ENCODE measurements around the gene THBD. TPM values are rescaled to one million over a fixed set of nuclear protein-coding genes. Genes with fewer than 3 reads are reported as not detected.
A peak's percentile ranks its signal among the peaks of the same experiment; 100 is the strongest.

The THBD gene
- polyA plus RNA-seq, 3 donors, result 7.4 to 194 (median 30.2) TPM

GRCh38 chr20:23031346-23031745 lies 18.1 kb downstream of the THBD start:
- Histone ChIP-seq H3K27ac (ENCODE audit: low read depth in 1 of 2, low read length in 2 of 2) (no peak overlapping the region), H2AFZ (ENCODE audit: insufficient read depth, low read depth, low read length, poor library complexity, severe bottlenecking) (no peak overlapping the region), H3K79me2 (ENCODE audit: insufficient read depth, low read length) (no peaks in the 10 kb centered on the region), H3K9ac (ENCODE audit: insufficient read depth, low read length, poor library complexity, severe bottlenecking) (no peak overlapping the region), H3K9me3 (replicated peaks in 1 of 2; ENCODE audit: control insufficient read depth in 1 of 2, insufficient read depth in 1 of 2, low read length in 2 of 2) (no peaks in the 10 kb centered on the region), H4K20me1 (ENCODE audit: insufficient read depth, low read length) (no peaks in the 10 kb centered on the region), H3K4me1 (ENCODE audit: control insufficient read depth in 1 of 2, insufficient read depth in 2 of 2, low read length in 2 of 2) (peaks cover 32 to 53% of the 10 kb centered on the region in 2 donors), H3K27me3 (ENCODE audit: control insufficient read depth in 2 of 2, insufficient read depth in 2 of 2, low read length in 2 of 2) (peaks cover 3 to 21% of the 10 kb centered on the region in 2 donors), H3K4me2 (replicated peaks; ENCODE audit: extremely low read depth, low read length, poor library complexity, severe bottlenecking) (no peak overlapping the region), H3K4me3 (replicated peaks in 1 of 3; ENCODE audit: low read depth in 2 of 3, low read length in 3 of 3) (no peak overlapping the region), H3K36me3 (replicated peaks in 1 of 2; ENCODE audit: control insufficient read depth in 1 of 2, insufficient read depth in 2 of 2, low read length in 2 of 2) (no peaks in the 10 kb centered on the region)
- Mint-ChIP-seq H3K4me1 (peaks cover 51% of the 10 kb centered on the region), H3K9me3 (peaks cover 3 to 9% (median 6%) of the 10 kb centered on the region in 7 donors), H3K27me3 (ENCODE audit: low read depth in 3 of 3) (peaks cover 21 to 30% (median 21%) of the 10 kb centered on the region in 3 donors), H3K27ac (no peak overlapping the region), H3K36me3 (peaks cover 0 to 5% of the 10 kb centered on the region in 2 donors), H3K4me3 (no peak overlapping the region)
- WGBS (ENCODE audit: insufficient coverage), result 88% methylated on average over 3 of the region's 6 CpGs
- no peak for DNase-seq
- TF ChIP-seq CTCF (IDR thresholded peaks at IDR 0.05), result no peak
- intact Hi-C loops (cut with micrococcal nuclease), result loop anchor here in 1 of 2 donors (5.0 kb wide), 1 partner anchor 301 kb away; no protein-coding TSS in a partner anchor

DNA sequence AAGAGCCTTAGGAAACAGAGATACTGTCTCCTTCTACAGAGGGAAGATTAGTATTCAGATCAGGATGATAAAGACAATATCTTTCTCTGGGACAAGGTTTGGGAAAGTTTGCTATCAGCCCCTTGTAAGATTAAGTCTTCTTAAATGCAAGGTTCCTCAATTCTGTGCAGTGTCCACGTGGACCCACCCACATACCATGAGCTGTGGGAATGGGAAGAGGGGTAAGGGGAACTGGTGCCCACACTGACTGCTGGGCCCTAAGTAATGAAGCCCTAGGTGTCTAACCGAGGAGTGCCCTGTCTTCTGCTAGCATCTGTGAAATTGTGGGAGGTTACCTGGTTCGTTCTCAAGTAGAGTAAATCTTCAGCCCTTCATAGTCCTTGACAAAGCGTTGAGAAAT lies 20.1 kb downstream of the THBD start:
- no peak overlapping the region for H2AFZ ChIP-seq (ENCODE audit: insufficient read depth, low read depth, low read length, poor library complexity, severe bottlenecking)
- Mint-ChIP-seq H3K4me3 (peak overlapping the region in 1 of 2 donors; percentile 21), H3K4me1 (peaks cover 65% of the 10 kb centered on the region), H3K9me3 (peaks cover 0 to 7% (median 3%) of the 10 kb centered on the region in 7 donors), H3K36me3 (peaks cover 4 to 5% of the 10 kb centered on the region in 2 donors), H3K27ac (peak overlapping the region in 2 of 7 donors; percentile 1 to 32), H3K27me3 (ENCODE audit: low read depth in 3 of 3) (peaks cover 7 to 11% (median 10%) of the 10 kb centered on the region in 3 donors)
- intact Hi-C loops (cut with micrococcal nuclease), result loop anchor here (10.0 kb wide), 2 partner anchors 105 to 315 kb away; no protein-coding TSS in a partner anchor
- WGBS (ENCODE audit: insufficient coverage), result 44% methylated on average over 1 of the region's 4 CpGs
- peak in 2 of 3 donors; percentile 49 to 55 for DNase-seq
- peaks cover 42 to 62% of the 10 kb centered on the region in 2 donors for H3K4me1 ChIP-seq (ENCODE audit: control insufficient read depth in 1 of 2, insufficient read depth in 2 of 2, low read length in 2 of 2)
- peak overlapping the region in 1 of 3 experiments; percentile 20 for H3K4me3 ChIP-seq (replicated peaks in 1 of 3; ENCODE audit: low read depth in 2 of 3, low read length in 3 of 3)
- H3K79me2 ChIP-seq (ENCODE audit: insufficient read depth, low read length), result no peaks in the 10 kb centered on the region
- no peaks in the 10 kb centered on the region for H4K20me1 ChIP-seq (ENCODE audit: insufficient read depth, low read length)
- H3K27ac ChIP-seq (ENCODE audit: low read depth in 1 of 2, low read length in 2 of 2), result no peak overlapping the region
- H3K36me3 ChIP-seq (replicated peaks in 1 of 2; ENCODE audit: control insufficient read depth in 1 of 2, insufficient read depth in 2 of 2, low read length in 2 of 2), result no peaks in the 10 kb centered on the region
- H3K4me2 ChIP-seq (replicated peaks; ENCODE audit: extremely low read depth, low read length, poor library complexity, severe bottlenecking), result peak overlapping the region; percentile 20
- no peak overlapping the region for H3K9ac ChIP-seq (ENCODE audit: insufficient read depth, low read length, poor library complexity, severe bottlenecking)
- no peak for TF ChIP-seq CTCF (IDR thresholded peaks at IDR 0.05)
- peaks cover 0 to 2% of the 10 kb centered on the region in 2 donors for H3K9me3 ChIP-seq (replicated peaks in 1 of 2; ENCODE audit: control insufficient read depth in 1 of 2, insufficient read depth in 1 of 2, low read length in 2 of 2)
- H3K27me3 ChIP-seq (ENCODE audit: control insufficient read depth in 2 of 2, insufficient read depth in 2 of 2, low read length in 2 of 2), result peaks cover 0 to 6% of the 10 kb centered on the region in 2 donors

Measured in CD14-positive monocyte (primary cell).